GM21717 (cell line): ENCODE results near the gene LHX1.

ENCODE experiments used
- ATAC-seq: cut with Tn5 transposase; IDR thresholded peaks from one replicate; pipeline ENCODE4 v1.9.1; 2021; ENCODE audit warnings: mild to moderate bottlenecking, moderate library complexity; ENCODE audit not compliant: unreplicated experiment

Gene LHX1

GRCh38 chr17:36937959-36938565 lies 787 bp downstream of the LHX1 start:
- no peak for ATAC-seq

GRCh38 chr17:36938566-36939051 lies 1.3 kb downstream of the LHX1 start:
- no peak for ATAC-seq

GRCh38 chr17:36939052-36939801 lies 2.0 kb downstream of the LHX1 start:
- no peak for ATAC-seq

- ATAC-seq, result no peak
Measured at GRCh38 chr17:36939802-36940312, 2.6 kb downstream of the LHX1 start.

GRCh38 chr17:36940313-36941264 lies 3.3 kb downstream of the LHX1 start:
- ATAC-seq, result no peak

- ATAC-seq, result no peak
Measured at GRCh38 chr17:36941265-36942010, 4.2 kb downstream of the LHX1 start.

- ATAC-seq, result no peak
Measured at GRCh38 chr17:36942019-36942599, 4.8 kb downstream of the LHX1 start.

GRCh38 chr17:36942631-36943125 lies 5.4 kb downstream of the LHX1 start:
- ATAC-seq, result no peak

- no peak for ATAC-seq
Measured at GRCh38 chr17:36943250-36944191, 6.2 kb downstream of the LHX1 start.

- no peak for ATAC-seq
Measured at GRCh38 chr17:36944553-36944952, 7.3 kb downstream of the LHX1 start.

- ATAC-seq, result no peak
Measured at GRCh38 chr17:36945140-36945539, 7.9 kb downstream of the LHX1 start.

- no peak for ATAC-seq
Measured at GRCh38 chr17:36945959-36946725, 8.9 kb downstream of the LHX1 start.

- no peak for ATAC-seq
Measured at GRCh38 chr17:36946726-36947091, 9.4 kb downstream of the LHX1 start.

GRCh38 chr17:36947922-36948716 lies 10.8 kb downstream of the LHX1 start:
- peak; percentile 3 for ATAC-seq

GRCh38 chr17:36948717-36949460 lies 11.6 kb downstream of the LHX1 start, which contains the start of gene AATF:
AATF (plus strand) TSS chr17:36948954; CDS start chr17:36949126, 172 bp downstream.
- peak; percentile 84 for ATAC-seq

GRCh38 chr17:36949461-36949927 lies 12.2 kb downstream of the LHX1 start:
- no peak for ATAC-seq
